GM23338 (cell line): Measurements from ENCODE around the gene LEPR. TPM values are rescaled to one million over a fixed set of nuclear protein-coding genes. Genes with fewer than 3 reads are reported as not detected.

Experiments used
- ATAC-seq: fragments of 200-7000 bp; cut with Tn5 transposase; 3 replicates; pipeline ENCODE4 v1.9.1; 2020
- DNase-seq: peaks from one replicate; pipeline ENCODE4 v3.0.0-alpha.2; 2015; ENCODE audit warnings: low spot score
- H2AFZ ChIP-seq: fragments of 200-600 bp; sonication (generic); 2 replicates; pipeline ENCODE4 v1.8.0; 2016; ENCODE audit warnings: antibody characterized with exemption, mild to moderate bottlenecking, moderate library complexity
- H3F3A ChIP-seq: fragments of 200-600 bp; sonication (generic); replicated peaks from 2 replicates; pipeline ENCODE4 v1.8.0; 2017; ENCODE audit warnings: antibody characterized with exemption, mixed run types, low read depth
- H3K27ac ChIP-seq: fragments of 200-600 bp; sonication (generic); 2 replicates; pipeline ENCODE4 v1.6.1; 2016; ENCODE audit warnings: low read depth
- H3K27me3 ChIP-seq: fragments of 200-600 bp; sonication (generic); 2 replicates; pipeline ENCODE4 v1.8.0; 2016; ENCODE audit warnings: mild to moderate bottlenecking, mixed run types, moderate library complexity; ENCODE audit not compliant: insufficient read depth
- H3K36me3 ChIP-seq: fragments of 200-600 bp; sonication (generic); 2 replicates; pipeline ENCODE4 v1.8.0; 2016; ENCODE audit warnings: mild to moderate bottlenecking; ENCODE audit not compliant: insufficient read depth
- H3K4me1 ChIP-seq: fragments of 200-600 bp; sonication (generic); 2 replicates; pipeline ENCODE4 v1.8.0; 2016; ENCODE audit warnings: mild to moderate bottlenecking, moderate library complexity; ENCODE audit not compliant: insufficient read depth
- H3K4me2 ChIP-seq: fragments of 200-600 bp; sonication (generic); 2 replicates; pipeline ENCODE4 v1.7.1; 2017; ENCODE audit warnings: mixed run types
- H3K4me3 ChIP-seq: fragments of 200-600 bp; sonication (generic); 2 replicates; pipeline ENCODE4 v1.6.1; 2016; ENCODE audit warnings: mixed run types
- H3K79me2 ChIP-seq: fragments of 200-600 bp; sonication (generic); replicated peaks from 2 replicates; pipeline ENCODE4 v1.8.0; 2017; ENCODE audit warnings: mild to moderate bottlenecking; ENCODE audit not compliant: insufficient read depth
- H3K9me2 ChIP-seq: fragments of 200-600 bp; sonication (generic); 2 replicates; pipeline ENCODE4 v1.8.0; 2017; ENCODE audit not compliant: insufficient read depth
- H4K20me1 ChIP-seq: fragments of 200-600 bp; sonication (generic); replicated peaks from 2 replicates; pipeline ENCODE4 v1.8.0; 2017; ENCODE audit warnings: mild to moderate bottlenecking; ENCODE audit not compliant: insufficient read depth
- H3K27ac Mint-ChIP-seq: 2 replicates; pipeline ENCODE4 v1.8.0; 2020; ENCODE audit warnings: inconsistent platforms, mild to moderate bottlenecking, moderate library complexity, mixed read lengths
- H3K27me3 Mint-ChIP-seq: 3 replicates; pipeline ENCODE4 v1.8.0; 2022; ENCODE audit warnings: low read depth, mild to moderate bottlenecking, moderate library complexity, mixed read lengths, inconsistent platforms; ENCODE audit not compliant: insufficient read depth, poor library complexity
- H3K36me3 Mint-ChIP-seq: 3 replicates; pipeline ENCODE4 v1.8.0; 2021; ENCODE audit warnings: low read depth, mild to moderate bottlenecking, inconsistent platforms, moderate library complexity, mixed read lengths
- H3K4me1 Mint-ChIP-seq: 3 replicates; pipeline ENCODE4 v1.8.0; 2020; ENCODE audit warnings: mild to moderate bottlenecking, inconsistent platforms, mixed read lengths
- H3K4me3 Mint-ChIP-seq: 3 replicates; pipeline ENCODE4 v1.8.0; 2021; ENCODE audit warnings: moderate library complexity, mild to moderate bottlenecking, inconsistent platforms, mixed read lengths
- H3K9me3 Mint-ChIP-seq: 3 replicates; pipeline ENCODE4 v1.8.0; 2020; ENCODE audit warnings: moderate library complexity, mild to moderate bottlenecking, inconsistent platforms, mixed read lengths
- CTCF ChIP-seq, 2 experiments: fragments of 200-600 bp in 1 of 2; sonication (generic) in 1 of 2; conservative IDR thresholded peaks; 2 replicates each; pipeline versions ENCODE4 v1.5.1 to v1.6.1; 2016 to 2017; ENCODE audit warnings: antibody characterized with exemption in 2 of 2, low read depth in 2 of 2, mild to moderate bottlenecking in 2 of 2, moderate library complexity in 1 of 2
- ETS1 ChIP-seq: IDR thresholded peaks from 2 replicates; pipeline ENCODE4 v1.6.1; 2016; ENCODE audit warnings: antibody characterized with exemption
- EZH2 ChIP-seq: fragments of 200-600 bp; sonication (generic); IDR thresholded peaks from one replicate; pipeline ENCODE4 v1.8.0; 2017; ENCODE audit warnings: antibody characterized with exemption, mild to moderate bottlenecking, low read depth; ENCODE audit not compliant: unreplicated experiment
- JUNB ChIP-seq: IDR thresholded peaks from one replicate; pipeline ENCODE4 v1.6.1; 2016; ENCODE audit warnings: antibody characterized with exemption; ENCODE audit not compliant: unreplicated experiment
- NANOG ChIP-seq: IDR thresholded peaks from 2 replicates; pipeline ENCODE4 v1.6.1; 2016; ENCODE audit warnings: antibody characterized with exemption, borderline replicate concordance
- REST ChIP-seq: IDR thresholded peaks from one replicate; pipeline ENCODE4 v1.6.1; 2018; ENCODE audit warnings: antibody characterized with exemption; ENCODE audit not compliant: unreplicated experiment
- STAT1 ChIP-seq: IDR thresholded peaks from one replicate; pipeline ENCODE4 v1.6.1; 2016; ENCODE audit warnings: antibody characterized with exemption; ENCODE audit not compliant: unreplicated experiment
- ZNF114 ChIP-seq: fragments of 250-450 bp; sonication (Bioruptor Pico); IDR thresholded peaks from 2 replicates; pipeline ENCODE4 v1.5.0; 2020; ENCODE audit warnings: mild to moderate bottlenecking, moderate library complexity
- ZNF331 ChIP-seq: fragments of 250-450 bp; sonication (Bioruptor Pico); IDR thresholded peaks from 2 replicates; pipeline ENCODE4 v1.5.0; 2020; ENCODE audit warnings: low read depth, mild to moderate bottlenecking, moderate library complexity
- polyA plus RNA-seq: library from polyadenylated mRNA; unstranded; fragments of >200 nt; fragmentation: Nextera tagmentation; extraction: Ambion mirVana; gene quantifications from 2 replicates; pipeline ENCODE4 v1.2.1, GENCODE V29; 2016
- total RNA-seq: library from RNA; depleted of rRNA; stranded (reverse); fragments of >200 nt; shearing (Covaris generic); gene quantifications from 2 replicates; pipeline ENCODE4 v1.2.3, GENCODE V29; 2014

LEPR gene
- total and polyA plus RNA-seq, 2 experiments from 2014 or later: 2.1 to 4.7 TPM

GRCh38 chr1:65437616-65438015 is 17.1 kb downstream of the LEPR start:
- Mint-ChIP-seq H3K9me3 (peaks cover 13% of the 10 kb centered on the region), H3K27me3 (peaks cover 2% of the 10 kb centered on the region), H3K36me3 (peaks cover 15% of the 10 kb centered on the region; the same call in 2 of the 3 replicates), H3K4me3 (no peak overlapping the region), H3K4me1 (peaks cover 35% of the 10 kb centered on the region), H3K27ac (no peak overlapping the region)
- Histone ChIP-seq H3K79me2 (no peaks in the 10 kb centered on the region), H2AFZ (no peak overlapping the region), H3K4me3 (no peak overlapping the region), H3K27me3 (no peaks in the 10 kb centered on the region), H3K9me2 (no peaks in the 10 kb centered on the region), H4K20me1 (no peaks in the 10 kb centered on the region), H3K4me1 (peaks cover 26% of the 10 kb centered on the region), H3K36me3 (no peaks in the 10 kb centered on the region), H3K4me2 (no peak overlapping the region), H3K27ac (no peak overlapping the region), H3F3A (no peaks in the 10 kb centered on the region)
- ATAC-seq (no peak), DNase-seq (no peak)
- TF ChIP-seq EZH2: no peak
- TF ChIP-seq REST: no peak
- no peak for TF ChIP-seq ETS1
- TF ChIP-seq NANOG: no peak
- no peak for TF ChIP-seq JUNB
- TF ChIP-seq ZNF114 (CRISPR knock-in tag): no peak
- no peak for TF ChIP-seq CTCF (conservative IDR thresholded peaks at IDR 0.05; ENCODE audit: low read depth in 2 of 2)

GRCh38 chr1:65440322-65440900 is 19.9 kb downstream of the LEPR start:
- H3K9me3 Mint-ChIP-seq: peaks cover 19% of the 10 kb centered on the region
- Histone ChIP-seq H3K79me2 (no peaks in the 10 kb centered on the region), H3K4me3 (no peak overlapping the region), H3K9me2 (no peaks in the 10 kb centered on the region), H3K27me3 (no peaks in the 10 kb centered on the region), H3K27ac (no peak overlapping the region), H3K36me3 (no peaks in the 10 kb centered on the region), H4K20me1 (no peaks in the 10 kb centered on the region), H3K4me2 (no peak overlapping the region), H3K4me1 (peaks cover 24% of the 10 kb centered on the region), H3F3A (no peaks in the 10 kb centered on the region), H2AFZ (no peak overlapping the region)
- peaks cover 2% of the 10 kb centered on the region for H3K27me3 Mint-ChIP-seq
- H3K4me1 Mint-ChIP-seq: peaks cover 38% of the 10 kb centered on the region
- no peak for DNase-seq
- no peak overlapping the region for H3K27ac Mint-ChIP-seq
- peaks cover 17% of the 10 kb centered on the region; the same call in 2 of the 3 replicates for H3K36me3 Mint-ChIP-seq
- no peak overlapping the region for H3K4me3 Mint-ChIP-seq
- ATAC-seq: no peak
- no peak for TF ChIP-seq ZNF331 (CRISPR knock-in tag)
- no peak for TF ChIP-seq EZH2
- no peak for TF ChIP-seq NANOG
- TF ChIP-seq ETS1: no peak
- no peak for TF ChIP-seq STAT1
